AG09309 (cell line): ENCODE results near the gene MS4A7.

Experiments
- DNase-seq: peaks from one replicate; pipeline ENCODE4 v3.0.0-alpha.2; 2010; ENCODE audit warnings: low read depth
- H3K4me3 ChIP-seq: 2 replicates; pipeline ENCODE4 v1.5.1; 2011; ENCODE audit warnings: mild to moderate bottlenecking, low read depth, low read length, moderate library complexity; ENCODE audit not compliant: control insufficient read depth
- CTCF ChIP-seq: IDR thresholded peaks from 2 replicates; pipeline ENCODE4 v1.5.1; 2011; ENCODE audit warnings: mild to moderate bottlenecking, low read depth, low read length, inconsistent platforms; ENCODE audit not compliant: insufficient read depth, control insufficient read depth; ENCODE audit errors: missing control alignments

MS4A7 gene

GRCh38 chr11:60343094-60343704 lies 35.1 kb upstream of the MS4A7 start:
- no peak overlapping the region for H3K4me3 ChIP-seq
- TF ChIP-seq CTCF: peak; percentile 37
- DNase-seq: no peak

- no peak for DNase-seq
- no peak for TF ChIP-seq CTCF
- H3K4me3 ChIP-seq: no peak overlapping the region
Observed at GRCh38 chr11:60344146-60344545, 34.2 kb upstream of the MS4A7 start.

GRCh38 chr11:60345489-60345888 lies 32.8 kb upstream of the MS4A7 start:
- no peak for DNase-seq
- no peak overlapping the region for H3K4me3 ChIP-seq
- TF ChIP-seq CTCF: no peak

GRCh38 chr11:60347084-60347797 lies 31.1 kb upstream of the MS4A7 start:
- TF ChIP-seq CTCF: no peak
- H3K4me3 ChIP-seq: no peak overlapping the region
- DNase-seq: no peak

- TF ChIP-seq CTCF: no peak
- DNase-seq: no peak
- no peak overlapping the region for H3K4me3 ChIP-seq
Observed at GRCh38 chr11:60348116-60348515, 30.2 kb upstream of the MS4A7 start.

GRCh38 chr11:60349990-60350389 lies 28.3 kb upstream of the MS4A7 start:
- no peak for DNase-seq
- no peak overlapping the region for H3K4me3 ChIP-seq
- TF ChIP-seq CTCF: no peak
